Measurements from ENCODE around the gene MFN1. TPM values are rescaled to one million over a fixed set of nuclear protein-coding genes. Genes with fewer than 3 reads are reported as not detected.

Gene MFN1
- total RNA-seq, 1 donor from 2014 or later = 25.1 TPM

DNA sequence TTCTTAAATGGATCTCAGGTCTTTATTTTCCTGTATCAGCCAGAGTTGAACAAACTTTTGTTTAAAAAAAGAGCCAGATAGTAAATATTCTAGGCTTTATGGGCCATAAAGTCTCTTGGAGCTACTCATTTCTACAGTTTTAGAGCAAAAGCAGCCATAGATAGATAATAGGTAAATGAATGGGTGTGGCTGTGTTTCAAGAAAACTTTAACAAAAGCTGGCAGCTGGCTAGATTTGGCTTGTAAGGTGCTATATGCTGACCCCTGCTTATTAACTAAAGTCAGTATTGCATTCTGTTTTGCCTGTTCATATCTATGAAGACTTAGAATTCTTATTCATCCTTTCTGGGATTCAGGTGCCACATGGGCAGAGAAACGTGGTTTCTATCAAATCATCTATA is 29.0 kb downstream of the MFN1 start:
- no peak overlapping the region for H3K4me3 ChIP-seq
- TF ChIP-seq, protein P1, sequence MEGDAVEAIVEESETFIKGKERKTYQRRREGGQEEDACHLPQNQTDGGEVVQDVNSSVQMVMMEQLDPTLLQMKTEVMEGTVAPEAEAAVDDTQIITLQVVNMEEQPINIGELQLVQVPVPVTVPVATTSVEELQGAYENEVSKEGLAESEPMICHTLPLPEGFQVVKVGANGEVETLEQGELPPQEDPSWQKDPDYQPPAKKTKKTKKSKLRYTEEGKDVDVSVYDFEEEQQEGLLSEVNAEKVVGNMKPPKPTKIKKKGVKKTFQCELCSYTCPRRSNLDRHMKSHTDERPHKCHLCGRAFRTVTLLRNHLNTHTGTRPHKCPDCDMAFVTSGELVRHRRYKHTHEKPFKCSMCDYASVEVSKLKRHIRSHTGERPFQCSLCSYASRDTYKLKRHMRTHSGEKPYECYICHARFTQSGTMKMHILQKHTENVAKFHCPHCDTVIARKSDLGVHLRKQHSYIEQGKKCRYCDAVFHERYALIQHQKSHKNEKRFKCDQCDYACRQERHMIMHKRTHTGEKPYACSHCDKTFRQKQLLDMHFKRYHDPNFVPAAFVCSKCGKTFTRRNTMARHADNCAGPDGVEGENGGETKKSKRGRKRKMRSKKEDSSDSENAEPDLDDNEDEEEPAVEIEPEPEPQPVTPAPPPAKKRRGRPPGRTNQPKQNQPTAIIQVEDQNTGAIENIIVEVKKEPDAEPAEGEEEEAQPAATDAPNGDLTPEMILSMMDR (IDR thresholded peaks at IDR 0.05) = no peak
- intact Hi-C loops (cut with DNase I) = no loop called here
- no peak overlapping the region for H3K27ac ChIP-seq
- no peaks in the 10 kb centered on the region for H3K4me1 ChIP-seq
- DNase-seq (ENCODE audit: low spot score in 2 of 2) = no peak
- no peaks in the 10 kb centered on the region for H3K9me3 ChIP-seq
- H3K36me3 ChIP-seq = peaks cover 42 to 65% of the 10 kb centered on the region in 2 donors
- no peaks in the 10 kb centered on the region for H3K27me3 ChIP-seq

DNA sequence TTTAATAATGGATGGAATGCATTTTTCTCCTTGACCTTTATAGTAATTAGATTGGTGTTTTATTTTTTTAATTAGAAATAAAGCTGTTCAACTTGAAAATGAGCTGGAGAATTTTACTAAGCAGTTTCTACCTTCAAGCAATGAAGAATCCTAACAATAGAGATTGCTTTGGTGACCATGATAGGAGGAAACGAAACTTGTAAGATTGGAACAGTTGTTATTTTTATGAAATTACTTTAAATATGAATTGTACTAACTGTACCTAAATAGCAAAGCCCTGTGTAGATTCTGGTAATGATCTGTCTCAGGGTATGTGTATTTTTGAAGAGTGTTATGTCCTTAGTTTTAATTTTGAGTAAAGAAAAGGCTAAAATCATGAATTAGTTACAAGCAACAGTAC is 44.4 kb downstream of the MFN1 start:
- H3K36me3 ChIP-seq = peaks cover 34 to 42% of the 10 kb centered on the region in 2 donors
- intact Hi-C loops (cut with DNase I) = no loop called here

DNA sequence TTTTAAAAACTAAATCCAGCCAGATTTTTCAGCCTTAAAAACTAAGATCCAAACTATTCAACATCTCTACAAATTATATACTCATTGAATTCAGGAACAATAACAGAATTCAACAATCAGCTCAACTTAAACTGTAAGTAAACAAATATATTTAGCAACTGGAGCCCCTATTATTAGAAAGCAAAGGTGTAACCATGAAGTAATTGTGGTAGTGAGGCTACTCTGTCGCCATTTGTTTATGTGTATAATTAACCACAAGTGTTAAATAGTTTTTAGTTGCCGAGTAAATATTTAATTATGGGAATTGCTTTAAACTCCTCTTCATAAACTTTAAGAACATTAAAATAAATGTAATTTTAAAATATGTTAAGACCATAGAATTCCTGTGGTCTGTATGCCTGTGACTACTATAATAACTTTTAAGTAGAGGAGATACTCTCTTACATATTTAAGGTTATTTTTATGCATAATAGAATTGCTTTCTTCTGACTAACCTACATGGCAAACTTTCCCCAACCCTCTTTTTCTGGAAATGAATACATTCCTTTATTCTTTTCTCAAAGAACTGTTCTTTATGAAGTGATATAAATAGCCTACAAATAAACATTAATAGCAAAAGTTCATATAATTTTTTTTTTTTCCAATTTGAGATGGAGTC is 51.2 kb downstream of the MFN1 start:
- Histone ChIP-seq H3K4me1 (peaks cover 0 to 2% of the 10 kb centered on the region in 2 donors), H3K36me3 (peaks cover 34 to 37% of the 10 kb centered on the region in 2 donors), H3K27me3 (no peaks in the 10 kb centered on the region), H3K9me3 (no peaks in the 10 kb centered on the region), H3K27ac (peak overlapping the region; percentile 24 to 34), H3K4me3 (no peak overlapping the region)
- DNase-seq (ENCODE audit: low spot score in 2 of 2) = no peak
- TF ChIP-seq, protein P1 (IDR thresholded peaks at IDR 0.05) = no peak
- intact Hi-C loops (cut with DNase I) = no loop called here

More for the DNA sequence above, 44.4 kb downstream of the MFN1 start:
- Histone ChIP-seq H3K27me3 (no peaks in the 10 kb centered on the region), H3K4me3 (no peak overlapping the region), H3K9me3 (no peaks in the 10 kb centered on the region), H3K27ac (no peak overlapping the region), H3K4me1 (no peaks in the 10 kb centered on the region)
- DNase-seq (ENCODE audit: low spot score in 2 of 2) = no peak
- TF ChIP-seq, protein P1 (IDR thresholded peaks at IDR 0.05) = no peak

DNA sequence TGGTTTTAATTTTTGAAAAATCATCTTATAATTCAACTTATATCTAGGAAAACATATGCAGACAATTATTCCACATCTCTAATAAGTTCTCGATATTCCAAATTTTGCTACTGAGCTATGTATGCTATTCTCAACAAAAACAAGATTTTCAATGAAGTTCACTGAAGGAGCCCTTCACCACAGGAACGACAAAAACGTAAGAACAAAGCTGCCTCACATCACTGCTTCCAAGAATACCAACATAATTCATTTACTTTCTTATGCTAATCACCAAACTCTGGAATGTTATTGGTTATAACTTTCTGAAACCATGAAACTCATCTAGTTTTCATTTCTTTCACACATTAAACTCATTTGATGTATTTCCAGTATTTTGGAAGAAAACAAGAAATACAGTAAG is 54.1 kb downstream of the MFN1 start:
- H3K27me3 ChIP-seq = no peaks in the 10 kb centered on the region
- H3K27ac ChIP-seq = no peak overlapping the region
- H3K9me3 ChIP-seq = no peaks in the 10 kb centered on the region
- H3K4me3 ChIP-seq = no peak overlapping the region
- intact Hi-C loops (cut with DNase I) = no loop called here
- H3K4me1 ChIP-seq = peaks cover 0 to 2% of the 10 kb centered on the region in 2 donors
- no peak for DNase-seq (ENCODE audit: low spot score in 2 of 2)
- TF ChIP-seq, protein P1 (IDR thresholded peaks at IDR 0.05) = no peak
- H3K36me3 ChIP-seq = peaks cover 27 to 42% of the 10 kb centered on the region in 2 donors

DNA sequence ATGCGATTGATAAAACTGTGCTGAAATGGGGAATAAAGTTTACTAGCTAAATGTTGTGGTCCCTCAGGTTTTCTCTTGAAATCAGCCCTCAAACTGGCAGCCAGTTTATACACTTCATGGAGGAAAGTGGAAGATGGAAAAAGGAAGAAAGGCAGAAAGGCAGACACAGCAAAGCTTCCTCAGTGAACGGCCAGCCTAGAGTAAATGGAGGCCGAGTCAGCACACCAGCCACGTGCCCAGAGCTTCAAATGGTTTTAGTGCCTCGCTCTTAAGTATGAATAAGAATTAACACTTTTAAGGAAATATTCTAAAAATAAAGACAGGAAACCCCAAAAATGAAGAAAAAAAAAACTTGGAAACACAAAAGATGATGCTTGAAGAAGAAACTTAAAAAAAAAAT is 55.5 kb downstream of the MFN1 start:
- intact Hi-C loops (cut with DNase I) = no loop called here
- Histone ChIP-seq H3K27me3 (no peaks in the 10 kb centered on the region), H3K27ac (no peak overlapping the region), H3K4me1 (peaks cover 0 to 2% of the 10 kb centered on the region in 2 donors), H3K9me3 (no peaks in the 10 kb centered on the region), H3K36me3 (peaks cover 28 to 45% of the 10 kb centered on the region in 2 donors), H3K4me3 (no peak overlapping the region)
- no peak for DNase-seq (ENCODE audit: low spot score in 2 of 2)
- TF ChIP-seq, protein P1 (IDR thresholded peaks at IDR 0.05) = no peak
